Hair follicular keratinocyte (primary cell): ENCODE measurements around the gene TBPL1. TPM values are rescaled to one million over a fixed set of nuclear protein-coding genes. Genes with fewer than 3 reads are reported as not detected.

Experiments used
- total RNA-seq: library from RNA; depleted of rRNA; stranded (reverse); fragments of >200 nt; gene quantifications from 2 replicates; pipeline ENCODE4 v1.2.3, GENCODE V29; 2015

Gene TBPL1
- total RNA-seq: 20.1 and 22.2 TPM in 2 replicates

DNA sequence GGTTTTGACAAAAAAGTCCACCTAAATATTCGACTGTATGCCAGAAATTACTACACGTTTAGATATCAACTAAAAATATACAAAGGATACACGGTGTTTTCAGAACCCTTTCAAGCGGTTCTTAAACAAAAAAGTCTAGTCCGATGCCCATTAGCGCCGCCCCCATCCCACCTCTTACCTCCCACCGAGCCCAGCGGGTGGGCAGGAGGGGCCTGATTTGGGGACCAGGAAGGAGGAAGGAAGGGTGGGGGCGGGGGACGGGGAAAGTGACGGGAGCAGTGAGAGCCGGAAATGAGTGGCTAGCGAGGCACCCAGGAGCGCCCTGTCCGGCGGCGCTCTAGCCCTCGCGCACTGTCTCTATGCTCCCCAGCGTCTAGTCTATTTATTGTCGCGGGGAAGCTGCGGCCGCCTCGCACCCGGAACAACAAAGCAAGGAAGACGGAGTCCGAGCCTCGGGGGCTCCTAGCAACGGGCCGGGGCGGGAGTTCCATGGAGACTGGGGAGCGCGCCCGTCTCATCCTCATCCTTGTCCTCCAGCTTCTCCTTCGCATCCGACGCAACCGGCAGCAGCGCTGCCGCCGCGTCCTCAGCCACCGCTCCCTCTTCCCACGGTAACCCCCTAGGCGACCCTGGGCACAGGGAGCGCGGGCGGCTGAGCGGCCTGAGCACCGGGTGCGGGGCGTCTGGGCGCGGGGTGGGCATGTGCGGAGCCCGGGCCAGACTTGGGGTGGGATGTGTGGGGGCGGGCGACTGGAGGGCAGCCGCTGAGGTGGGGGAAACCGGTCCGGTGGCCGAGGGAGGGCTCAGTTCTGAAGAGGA is at the start of gene TBPL1:
Gene TBPL1 (plus strand): TSS at position 410 of the 819 bp plus-strand sequence. CDS start 26,902 bp downstream, outside the sequence.

Other genes starting within 250 kb of the TBPL1 start
- gene TCF21, start 64.1 kb upstream of the TBPL1 start, total RNA-seq: not detected in 2 replicates
- gene SLC2A12, start 99.4 kb downstream of the TBPL1 start, total RNA-seq: 0.15 and 0.78 TPM in 2 replicates